Nephron progenitor cell (in vitro differentiated cells): ENCODE data around the gene RNF135.
"Not testable (repeated sequence)": the region's sequence is repeated elsewhere in the genome, so short reads cannot be mapped to it uniquely, and the experiment has no call there.

ENCODE experiments used
- DNase-seq: peaks from one replicate; pipeline ENCODE4 v3.0.0; 2021
- H3K27ac Mint-ChIP-seq: 2 replicates; pipeline ENCODE4 v1.8.0; 2021; ENCODE audit warnings: mild to moderate bottlenecking, moderate library complexity, mixed read lengths
- H3K27me3 Mint-ChIP-seq: 2 replicates; pipeline ENCODE4 v1.8.0; 2021; ENCODE audit warnings: mild to moderate bottlenecking, low read depth, mixed read lengths; ENCODE audit not compliant: poor library complexity
- H3K36me3 Mint-ChIP-seq: 2 replicates; pipeline ENCODE4 v1.8.0; 2021; ENCODE audit warnings: low read depth, mixed read lengths
- H3K4me1 Mint-ChIP-seq: 2 replicates; pipeline ENCODE4 v1.8.0; 2021; ENCODE audit warnings: mixed read lengths
- H3K4me3 Mint-ChIP-seq: 2 replicates; pipeline ENCODE4 v1.8.0; 2021; ENCODE audit warnings: mild to moderate bottlenecking, moderate library complexity, mixed read lengths
- H3K9me3 Mint-ChIP-seq: 2 replicates; pipeline ENCODE4 v1.8.0; 2021; ENCODE audit warnings: mild to moderate bottlenecking, moderate library complexity, mixed read lengths
- TF ChIP-seq, protein P1 (sequence below): fragments of 200-600 bp; sonication (generic); IDR thresholded peaks from 2 replicates; pipeline ENCODE4 v1.5.0; 2021; ENCODE audit warnings: antibody characterized with exemption

The RNF135 gene

DNA sequence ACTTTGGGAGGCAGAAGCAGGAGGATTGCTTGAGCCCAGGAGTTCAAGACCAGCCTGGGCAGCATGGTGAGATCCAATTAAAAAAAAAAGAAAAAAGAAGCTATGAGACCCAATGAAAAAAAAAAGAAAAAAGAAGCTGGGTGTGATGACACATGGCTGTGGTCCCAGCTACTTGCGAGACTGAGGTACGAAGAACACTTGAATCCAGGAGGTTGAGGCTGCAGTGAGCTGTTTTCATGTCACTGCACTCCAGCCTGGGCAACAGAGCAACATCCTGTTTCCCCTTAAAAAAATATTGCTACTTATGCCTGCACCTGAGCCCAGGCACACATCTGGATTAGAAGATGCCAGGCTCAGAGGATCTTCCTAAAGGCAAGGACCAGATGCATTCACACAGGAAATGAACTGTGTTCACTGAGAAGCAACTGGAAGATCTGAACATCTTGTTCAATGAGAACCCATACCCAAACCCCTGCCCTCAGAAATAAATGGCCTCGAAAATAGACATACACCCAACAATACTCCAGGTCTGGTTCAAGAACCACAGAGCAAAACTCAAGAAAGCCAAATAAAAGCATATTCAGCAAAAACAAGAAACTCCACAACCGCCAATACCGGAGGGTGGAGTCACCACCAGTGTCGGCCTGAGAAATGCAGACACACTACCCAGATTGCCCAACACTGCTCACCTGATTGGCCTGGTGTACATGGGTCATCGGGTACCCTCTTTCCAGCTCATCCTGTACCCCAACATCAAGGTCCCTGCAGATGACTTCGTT lies 4.4 kb downstream of the RNF135 start:
- TF ChIP-seq, protein P1, sequence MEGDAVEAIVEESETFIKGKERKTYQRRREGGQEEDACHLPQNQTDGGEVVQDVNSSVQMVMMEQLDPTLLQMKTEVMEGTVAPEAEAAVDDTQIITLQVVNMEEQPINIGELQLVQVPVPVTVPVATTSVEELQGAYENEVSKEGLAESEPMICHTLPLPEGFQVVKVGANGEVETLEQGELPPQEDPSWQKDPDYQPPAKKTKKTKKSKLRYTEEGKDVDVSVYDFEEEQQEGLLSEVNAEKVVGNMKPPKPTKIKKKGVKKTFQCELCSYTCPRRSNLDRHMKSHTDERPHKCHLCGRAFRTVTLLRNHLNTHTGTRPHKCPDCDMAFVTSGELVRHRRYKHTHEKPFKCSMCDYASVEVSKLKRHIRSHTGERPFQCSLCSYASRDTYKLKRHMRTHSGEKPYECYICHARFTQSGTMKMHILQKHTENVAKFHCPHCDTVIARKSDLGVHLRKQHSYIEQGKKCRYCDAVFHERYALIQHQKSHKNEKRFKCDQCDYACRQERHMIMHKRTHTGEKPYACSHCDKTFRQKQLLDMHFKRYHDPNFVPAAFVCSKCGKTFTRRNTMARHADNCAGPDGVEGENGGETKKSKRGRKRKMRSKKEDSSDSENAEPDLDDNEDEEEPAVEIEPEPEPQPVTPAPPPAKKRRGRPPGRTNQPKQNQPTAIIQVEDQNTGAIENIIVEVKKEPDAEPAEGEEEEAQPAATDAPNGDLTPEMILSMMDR: no peak
- Mint-ChIP-seq H3K4me3 (no peak overlapping the region), H3K27ac (no peak overlapping the region), H3K9me3 (peaks cover 36% of the 10 kb centered on the region), H3K36me3 (peaks cover 53% of the 10 kb centered on the region), H3K27me3 (peaks cover 7% of the 10 kb centered on the region), H3K4me1 (peaks cover 17% of the 10 kb centered on the region)
- no peak for DNase-seq

GRCh38 chr17:30979919-30980318 lies 9.1 kb downstream of the RNF135 start:
- not testable (repeated sequence) for DNase-seq, H3K27me3 Mint-ChIP-seq, H3K4me1 Mint-ChIP-seq, H3K4me3 Mint-ChIP-seq, H3K27ac Mint-ChIP-seq
- Mint-ChIP-seq H3K36me3 (peaks cover 34% of the 10 kb centered on the region), H3K9me3 (peaks cover 29% of the 10 kb centered on the region)

DNA sequence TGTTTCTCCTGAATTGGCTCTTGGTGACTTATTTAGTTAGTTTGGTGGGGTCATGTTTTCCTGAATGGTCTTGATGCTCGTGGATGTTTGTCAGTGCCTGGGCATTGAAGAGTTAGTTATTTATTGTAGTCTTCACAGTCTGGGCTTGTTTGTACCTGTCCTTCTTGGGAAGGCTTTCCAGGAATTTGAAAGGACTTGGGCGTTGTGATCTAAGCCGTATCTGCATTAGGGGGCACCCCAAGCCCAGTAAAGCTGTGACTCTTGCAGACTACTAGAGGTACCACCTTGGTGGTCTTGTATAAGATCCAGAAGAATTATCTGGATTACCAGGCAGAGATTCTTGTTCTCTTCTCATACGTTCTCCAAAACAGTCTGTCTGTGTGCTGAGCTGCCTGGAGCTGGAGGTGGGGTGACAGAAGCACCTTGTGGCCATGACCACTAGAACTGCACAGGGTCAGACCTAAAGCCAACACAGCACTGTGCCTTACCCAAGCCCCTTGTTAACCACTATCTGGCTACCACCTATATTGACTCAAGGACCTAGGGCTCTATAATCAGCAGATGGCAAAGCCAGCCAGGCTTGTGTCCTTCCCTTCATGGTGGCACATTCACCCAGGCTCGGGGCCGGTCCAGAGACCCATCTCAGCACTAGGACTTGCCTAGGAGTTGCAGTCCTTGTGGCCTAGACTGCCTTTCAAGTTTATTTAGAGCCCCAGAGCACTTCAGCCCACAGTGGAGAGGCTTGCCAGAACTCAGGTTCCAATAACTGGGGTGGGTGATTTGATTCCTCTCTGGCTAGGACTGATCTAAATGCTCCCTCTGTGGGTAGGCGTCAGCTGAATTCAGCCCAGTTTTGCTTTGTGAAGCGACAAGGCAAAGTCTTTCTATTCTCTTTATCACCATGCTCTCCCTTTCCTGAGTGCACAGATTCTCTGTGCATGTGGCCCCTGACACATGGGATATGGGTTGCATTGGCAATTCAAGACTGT lies 11.0 kb downstream of the RNF135 start:
- DNase-seq: no peak
- Mint-ChIP-seq H3K27me3 (no peaks in the 10 kb centered on the region), H3K4me1 (no peaks in the 10 kb centered on the region), H3K27ac (no peak overlapping the region), H3K9me3 (peaks cover 21% of the 10 kb centered on the region), H3K4me3 (no peak overlapping the region), H3K36me3 (peaks cover 19% of the 10 kb centered on the region)
- TF ChIP-seq, protein P1: no peak

DNA sequence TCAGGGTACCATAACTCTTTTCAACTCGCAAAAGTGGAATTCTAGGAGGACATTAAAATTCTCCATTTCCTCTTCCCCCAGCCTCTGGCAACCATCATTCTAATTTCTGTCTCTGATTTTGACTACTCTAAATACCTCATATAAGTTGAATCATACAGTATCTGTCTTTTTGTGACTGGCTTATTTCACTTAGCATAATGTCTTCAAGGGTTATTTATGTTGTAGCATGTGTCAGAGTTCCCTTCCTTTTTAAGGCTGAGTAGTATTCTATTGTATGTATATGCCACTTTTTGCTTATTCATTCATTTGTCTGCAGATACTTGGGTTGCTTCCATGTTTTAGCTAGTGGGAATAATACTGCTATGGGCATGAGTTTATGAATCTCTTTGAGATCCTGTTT lies 12.0 kb downstream of the RNF135 start:
- no peak overlapping the region for H3K27ac Mint-ChIP-seq
- TF ChIP-seq, protein P1: no peak
- peaks cover 21% of the 10 kb centered on the region for H3K9me3 Mint-ChIP-seq
- no peak overlapping the region for H3K4me3 Mint-ChIP-seq
- peaks cover 17% of the 10 kb centered on the region for H3K36me3 Mint-ChIP-seq
- H3K4me1 Mint-ChIP-seq: no peaks in the 10 kb centered on the region
- H3K27me3 Mint-ChIP-seq: no peaks in the 10 kb centered on the region
- no peak for DNase-seq

- Mint-ChIP-seq H3K4me1 (no peaks in the 10 kb centered on the region), H3K27ac (no peak overlapping the region), H3K9me3 (no peaks in the 10 kb centered on the region), H3K36me3 (peaks cover 6% of the 10 kb centered on the region), H3K4me3 (no peak overlapping the region), H3K27me3 (peaks cover 3% of the 10 kb centered on the region)
- TF ChIP-seq, protein P1: no peak
- no peak for DNase-seq
Observed at GRCh38 chr17:30990458-30990857, 19.6 kb downstream of the RNF135 start.

DNA sequence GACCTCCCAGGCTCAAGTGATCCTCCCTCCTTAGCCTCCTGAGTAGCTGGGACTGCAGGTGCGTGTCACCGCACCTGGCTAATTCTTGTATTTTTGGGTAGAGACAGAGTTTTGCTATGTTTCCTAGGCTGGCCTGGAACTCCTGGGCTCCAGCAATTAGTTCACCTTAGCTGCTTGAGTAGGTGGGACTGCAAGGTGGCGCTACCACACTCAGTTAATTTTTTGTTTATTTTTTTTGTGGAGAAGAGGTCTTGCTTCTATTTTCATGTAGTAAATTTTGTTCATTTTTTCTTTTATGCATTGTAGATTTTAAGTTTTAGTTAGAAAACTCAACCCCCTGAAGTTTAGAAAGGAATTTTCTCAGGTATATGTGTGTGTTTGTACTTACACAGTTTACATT lies 21.7 kb downstream of the RNF135 start:
- H3K4me1 Mint-ChIP-seq: no peaks in the 10 kb centered on the region
- H3K27ac Mint-ChIP-seq: no peak overlapping the region
- no peak overlapping the region for H3K4me3 Mint-ChIP-seq
- peaks cover 3% of the 10 kb centered on the region for H3K27me3 Mint-ChIP-seq
- H3K9me3 Mint-ChIP-seq: no peaks in the 10 kb centered on the region
- H3K36me3 Mint-ChIP-seq: peaks cover 19% of the 10 kb centered on the region
- TF ChIP-seq, protein P1: no peak
- DNase-seq: no peak
